Retinal pigment epithelial cell (primary cell): ENCODE data around the gene USP35.

Experiments used
- DNase-seq: peaks from one replicate; pipeline ENCODE4 v3.0.0-alpha.2; 2010; ENCODE audit warnings: low read depth
- H3K4me3 ChIP-seq: 2 replicates; pipeline ENCODE4 v1.5.1; 2011; ENCODE audit warnings: mild to moderate bottlenecking, low read length, control low read depth, moderate library complexity
- TF ChIP-seq, protein P1 (sequence below): conservative IDR thresholded peaks from 2 replicates; pipeline ENCODE4 v1.5.1; 2011; ENCODE audit warnings: low read depth, low read length, control low read depth, inconsistent platforms

The USP35 gene

GRCh38 chr11:78223320-78223954 is 34.7 kb downstream of the USP35 start:
- TF ChIP-seq, protein P1, sequence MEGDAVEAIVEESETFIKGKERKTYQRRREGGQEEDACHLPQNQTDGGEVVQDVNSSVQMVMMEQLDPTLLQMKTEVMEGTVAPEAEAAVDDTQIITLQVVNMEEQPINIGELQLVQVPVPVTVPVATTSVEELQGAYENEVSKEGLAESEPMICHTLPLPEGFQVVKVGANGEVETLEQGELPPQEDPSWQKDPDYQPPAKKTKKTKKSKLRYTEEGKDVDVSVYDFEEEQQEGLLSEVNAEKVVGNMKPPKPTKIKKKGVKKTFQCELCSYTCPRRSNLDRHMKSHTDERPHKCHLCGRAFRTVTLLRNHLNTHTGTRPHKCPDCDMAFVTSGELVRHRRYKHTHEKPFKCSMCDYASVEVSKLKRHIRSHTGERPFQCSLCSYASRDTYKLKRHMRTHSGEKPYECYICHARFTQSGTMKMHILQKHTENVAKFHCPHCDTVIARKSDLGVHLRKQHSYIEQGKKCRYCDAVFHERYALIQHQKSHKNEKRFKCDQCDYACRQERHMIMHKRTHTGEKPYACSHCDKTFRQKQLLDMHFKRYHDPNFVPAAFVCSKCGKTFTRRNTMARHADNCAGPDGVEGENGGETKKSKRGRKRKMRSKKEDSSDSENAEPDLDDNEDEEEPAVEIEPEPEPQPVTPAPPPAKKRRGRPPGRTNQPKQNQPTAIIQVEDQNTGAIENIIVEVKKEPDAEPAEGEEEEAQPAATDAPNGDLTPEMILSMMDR, result no peak
- H3K4me3 ChIP-seq, result no peak overlapping the region
- no peak for DNase-seq

DNA sequence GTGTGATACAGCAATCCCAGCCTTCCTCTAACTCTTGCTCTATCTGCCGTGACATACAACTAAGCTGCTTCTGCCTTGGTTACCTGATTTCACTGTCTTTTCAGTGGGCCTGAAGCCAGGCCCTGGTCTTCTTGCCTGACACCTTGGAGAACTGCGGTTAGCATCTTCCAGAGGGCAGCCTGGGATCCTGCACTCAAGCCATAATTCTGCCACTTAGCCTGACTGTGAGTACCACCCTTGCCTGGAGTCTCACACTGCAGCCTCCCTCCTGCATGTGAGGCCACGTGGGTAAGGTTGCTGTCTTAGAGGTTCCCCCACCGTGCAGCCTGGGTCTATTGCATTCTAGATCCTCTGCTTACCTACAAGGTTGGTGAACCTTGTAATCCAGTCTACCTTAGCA is 35.8 kb downstream of the USP35 start:
- TF ChIP-seq, protein P1, result no peak
- DNase-seq, result no peak
- no peak overlapping the region for H3K4me3 ChIP-seq

DNA sequence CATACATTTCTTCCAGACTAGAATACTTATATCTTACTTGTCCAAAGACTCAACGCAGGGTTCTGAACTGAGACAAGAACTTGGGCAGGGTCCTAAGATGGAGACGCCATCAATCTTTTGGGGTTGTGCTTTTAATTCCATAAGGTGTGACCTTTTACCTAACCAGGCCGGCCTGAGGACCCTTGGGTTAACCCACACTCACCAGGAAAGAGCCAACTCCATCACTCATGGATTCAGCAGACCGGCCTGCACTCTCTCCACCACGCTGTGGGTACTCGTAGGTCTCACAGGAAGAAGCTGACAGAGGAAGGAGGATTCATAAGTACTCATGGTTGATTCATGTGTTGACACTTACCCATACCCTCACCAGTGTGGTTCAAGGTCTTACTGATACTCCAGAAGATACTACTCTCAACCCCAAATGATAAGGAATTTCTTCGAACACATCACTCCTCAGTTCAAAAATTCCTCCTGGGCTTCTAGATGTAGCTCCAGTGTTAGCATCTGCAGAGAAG is 36.2 kb downstream of the USP35 start:
- TF ChIP-seq, protein P1, result no peak

GRCh38 chr11:78226684-78227680 is 38.3 kb downstream of the USP35 start:
- H3K4me3 ChIP-seq, result no peak overlapping the region
- TF ChIP-seq, protein P1, result no peak
- no peak for DNase-seq

More for the DNA sequence above, 36.2 kb downstream of the USP35 start:
- DNase-seq, result no peak
- no peak overlapping the region for H3K4me3 ChIP-seq

GRCh38 chr11:78227921-78228320 is 39.2 kb downstream of the USP35 start:
- no peak overlapping the region for H3K4me3 ChIP-seq
- TF ChIP-seq, protein P1, result no peak
- no peak for DNase-seq

- TF ChIP-seq, protein P1, result peak; percentile 69
Measured at GRCh38 chr11:78228467-78228866, 39.7 kb downstream of the USP35 start.

More at GRCh38 chr11:78228467-78228866, 39.7 kb downstream of the USP35 start:
- no peak overlapping the region for H3K4me3 ChIP-seq
- DNase-seq, result peak; percentile 23
